ENCODE measurements around the gene SVEP1. TPM values are rescaled to one million over a fixed set of nuclear protein-coding genes. Genes with fewer than 3 reads are reported as not detected.

Gene SVEP1
- total RNA-seq, 1 donor from 2014 or later, result 8.8 TPM

- no peak for TF ChIP-seq CTCF (IDR thresholded peaks at IDR 0.05; ENCODE audit: borderline replicate concordance)
- no peaks in the 10 kb centered on the region for H3K36me3 ChIP-seq
- no peaks in the 10 kb centered on the region for H3K9me3 ChIP-seq (replicated peaks)
- no peaks in the 10 kb centered on the region for H3K4me1 ChIP-seq
- H3K27ac ChIP-seq (replicated peaks), result no peak overlapping the region
- intact Hi-C loops (cut with micrococcal nuclease), result no loop called here
- no peak overlapping the region for H3K4me3 ChIP-seq
- no peak for DNase-seq
- peaks cover 14% of the 10 kb centered on the region for H3K27me3 ChIP-seq (ENCODE audit: low read depth)
Measured at GRCh38 chr9:110602281-110602680, 22.7 kb upstream of the SVEP1 start.

GRCh38 chr9:110601098-110601497, 21.6 kb upstream of the SVEP1 start:
- no peak overlapping the region for H3K4me3 ChIP-seq
- intact Hi-C loops (cut with micrococcal nuclease), result no loop called here
- no peak overlapping the region for H3K27ac ChIP-seq (replicated peaks)
- H3K36me3 ChIP-seq, result no peaks in the 10 kb centered on the region
- DNase-seq, result no peak
- TF ChIP-seq CTCF (IDR thresholded peaks at IDR 0.05; ENCODE audit: borderline replicate concordance), result no peak
- H3K4me1 ChIP-seq, result no peaks in the 10 kb centered on the region
- no peaks in the 10 kb centered on the region for H3K9me3 ChIP-seq (replicated peaks)
- peaks cover 17% of the 10 kb centered on the region for H3K27me3 ChIP-seq (ENCODE audit: low read depth)

- Histone ChIP-seq H3K27ac (replicated peaks) (no peak overlapping the region), H3K27me3 (ENCODE audit: low read depth) (peaks cover 17% of the 10 kb centered on the region)
- intact Hi-C loops (cut with micrococcal nuclease), result no loop called here
Measured at GRCh38 chr9:110599468-110599867, 19.9 kb upstream of the SVEP1 start.

GRCh38 chr9:110592044-110592830, 12.7 kb upstream of the SVEP1 start:
- H3K4me1 ChIP-seq, result no peaks in the 10 kb centered on the region
- H3K36me3 ChIP-seq, result no peaks in the 10 kb centered on the region
- no peak overlapping the region for H3K4me3 ChIP-seq
- intact Hi-C loops (cut with micrococcal nuclease), result no loop called here
- no peak for DNase-seq
- peaks cover 12% of the 10 kb centered on the region for H3K9me3 ChIP-seq (replicated peaks)
- H3K27ac ChIP-seq (replicated peaks), result no peak overlapping the region
- no peak for TF ChIP-seq CTCF (IDR thresholded peaks at IDR 0.05; ENCODE audit: borderline replicate concordance)
- peaks cover 8% of the 10 kb centered on the region for H3K27me3 ChIP-seq (ENCODE audit: low read depth)

More at GRCh38 chr9:110599468-110599867, 19.9 kb upstream of the SVEP1 start:
- no peak for TF ChIP-seq CTCF (IDR thresholded peaks at IDR 0.05; ENCODE audit: borderline replicate concordance)
- DNase-seq, result no peak
- H3K4me3 ChIP-seq, result no peak overlapping the region
- no peaks in the 10 kb centered on the region for H3K36me3 ChIP-seq
- no peaks in the 10 kb centered on the region for H3K9me3 ChIP-seq (replicated peaks)
- no peaks in the 10 kb centered on the region for H3K4me1 ChIP-seq

- no peak for TF ChIP-seq CTCF (IDR thresholded peaks at IDR 0.05; ENCODE audit: borderline replicate concordance)
- no peaks in the 10 kb centered on the region for H3K4me1 ChIP-seq
- intact Hi-C loops (cut with micrococcal nuclease), result no loop called here
- peaks cover 8% of the 10 kb centered on the region for H3K27me3 ChIP-seq (ENCODE audit: low read depth)
- peaks cover 12% of the 10 kb centered on the region for H3K9me3 ChIP-seq (replicated peaks)
- no peak overlapping the region for H3K4me3 ChIP-seq
- H3K27ac ChIP-seq (replicated peaks), result no peak overlapping the region
- no peak for DNase-seq
- no peaks in the 10 kb centered on the region for H3K36me3 ChIP-seq
Measured at GRCh38 chr9:110591526-110591925, 12.0 kb upstream of the SVEP1 start.

Measured in left ventricle myocardium inferior (tissue), 1 donor.